ENCODE results near the gene IL1RAPL1.
"Not testable (repeated sequence)": the region's sequence is repeated elsewhere in the genome, so short reads cannot be mapped to it uniquely, and the experiment has no call there.

IL1RAPL1 gene

DNA sequence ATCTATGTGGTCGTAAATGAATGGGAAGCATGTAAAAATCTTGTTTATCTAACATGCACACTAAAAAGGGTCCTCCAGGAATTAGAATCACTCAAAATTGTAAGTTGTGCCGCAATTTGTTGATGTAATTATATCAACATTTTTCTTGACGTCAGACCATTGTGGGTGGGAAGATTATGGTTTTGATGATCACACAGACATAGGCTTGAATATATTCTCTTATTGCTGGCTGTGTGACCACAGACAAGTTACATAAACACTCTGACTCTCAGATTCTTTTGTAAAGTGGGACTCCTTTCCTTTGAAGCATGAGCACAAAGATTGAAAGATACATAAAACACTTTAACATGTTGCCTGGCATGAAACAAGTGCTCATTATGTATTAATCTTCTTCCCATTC lies 51.5 kb downstream of the IL1RAPL1 start:
- no peak for DNase-seq

- no peak for DNase-seq
Observed at GRCh38 chrX:28639451-28639850, 52.2 kb downstream of the IL1RAPL1 start.

- no peak for DNase-seq
Observed at GRCh38 chrX:28649541-28649940, 62.3 kb downstream of the IL1RAPL1 start.

- DNase-seq, result no peak
Observed at GRCh38 chrX:28651186-28651585, 63.9 kb downstream of the IL1RAPL1 start.

GRCh38 chrX:28659269-28659668 lies 72.0 kb downstream of the IL1RAPL1 start:
- no peak for DNase-seq

GRCh38 chrX:28665778-28666177 lies 78.5 kb downstream of the IL1RAPL1 start:
- no peak for DNase-seq

GRCh38 chrX:28668303-28668702 lies 81.1 kb downstream of the IL1RAPL1 start:
- DNase-seq, result no peak

- DNase-seq, result no peak
Observed at GRCh38 chrX:28668957-28669356, 81.7 kb downstream of the IL1RAPL1 start.

DNA sequence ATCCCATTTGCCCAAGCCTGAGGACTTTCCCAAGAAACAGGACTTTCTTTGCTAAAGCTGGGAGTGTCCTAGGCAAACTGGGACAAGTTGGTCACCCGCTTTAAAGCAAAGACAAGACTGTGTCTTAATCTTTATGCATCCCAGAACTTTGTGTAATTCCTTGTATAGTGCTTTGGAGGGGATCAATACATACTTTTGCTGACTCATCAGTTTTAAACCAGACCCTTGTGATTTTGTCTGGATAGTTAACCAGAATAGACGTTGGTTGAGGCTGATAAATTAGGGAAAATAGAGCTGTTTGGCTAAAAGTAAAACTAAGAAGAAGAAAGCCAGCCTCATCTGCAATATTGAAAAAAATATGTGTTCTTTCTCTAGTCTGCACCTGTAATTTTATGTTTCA lies 82.8 kb downstream of the IL1RAPL1 start:
- no peak for DNase-seq

DNA sequence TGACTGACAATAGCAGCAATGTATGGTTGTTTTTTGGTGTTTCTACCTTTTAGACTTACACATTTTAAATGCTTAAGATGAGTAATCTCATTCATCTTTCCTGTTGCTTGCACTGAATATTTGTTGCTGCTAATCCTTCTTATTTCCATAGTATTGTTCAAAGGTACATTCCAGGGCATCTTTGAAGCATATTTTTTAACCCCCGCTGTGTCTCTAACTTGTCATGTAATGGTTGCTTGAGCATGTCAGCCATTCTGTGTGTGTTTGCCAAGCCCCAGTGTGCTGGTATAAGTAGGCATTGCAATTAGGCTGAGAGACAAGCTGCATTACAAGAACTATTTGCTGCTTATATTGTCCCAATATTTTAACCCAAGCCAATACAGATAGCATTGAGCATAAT lies 87.9 kb downstream of the IL1RAPL1 start:
- no peak for DNase-seq

DNA sequence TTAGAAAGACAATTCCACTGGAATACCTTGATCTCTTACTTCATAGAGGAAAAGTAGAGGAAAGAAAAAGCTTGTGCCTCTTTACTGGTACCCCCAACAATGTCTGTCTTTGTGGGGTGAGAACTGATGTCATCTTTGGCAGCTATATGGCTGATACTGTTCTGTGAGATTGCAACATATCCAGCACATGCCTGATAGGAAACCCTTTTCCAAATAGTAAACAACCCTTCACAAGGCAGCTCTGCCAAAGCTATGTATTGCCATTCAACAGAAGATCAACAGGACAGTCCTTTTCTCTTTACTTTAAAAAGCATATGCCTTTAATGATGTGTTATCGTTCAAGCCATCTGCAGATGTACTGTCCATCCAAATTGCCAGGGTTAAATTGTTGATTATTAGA lies 105.9 kb downstream of the IL1RAPL1 start:
- no peak for DNase-seq

GRCh38 chrX:28697732-28698131 lies 110.5 kb downstream of the IL1RAPL1 start:
- no peak for DNase-seq

DNA sequence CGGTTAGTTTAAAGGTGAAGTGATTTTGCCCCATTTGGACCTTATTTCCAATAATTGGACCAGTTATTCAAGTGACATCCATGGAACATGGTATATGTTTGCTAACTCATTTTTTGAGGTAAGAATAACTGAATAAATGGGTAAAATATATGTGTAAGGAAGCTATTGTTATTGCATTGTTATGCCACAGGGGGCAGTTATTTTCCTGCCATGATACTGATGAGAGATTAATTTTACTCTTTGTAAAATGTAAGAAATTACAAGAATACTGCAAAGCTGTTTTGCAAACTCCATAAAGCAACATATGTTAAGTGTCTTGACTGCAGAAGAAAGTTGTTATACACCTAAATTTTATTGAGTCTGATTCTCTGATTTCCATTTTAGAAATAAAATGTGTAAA lies 114.0 kb downstream of the IL1RAPL1 start:
- no peak for DNase-seq

DNA sequence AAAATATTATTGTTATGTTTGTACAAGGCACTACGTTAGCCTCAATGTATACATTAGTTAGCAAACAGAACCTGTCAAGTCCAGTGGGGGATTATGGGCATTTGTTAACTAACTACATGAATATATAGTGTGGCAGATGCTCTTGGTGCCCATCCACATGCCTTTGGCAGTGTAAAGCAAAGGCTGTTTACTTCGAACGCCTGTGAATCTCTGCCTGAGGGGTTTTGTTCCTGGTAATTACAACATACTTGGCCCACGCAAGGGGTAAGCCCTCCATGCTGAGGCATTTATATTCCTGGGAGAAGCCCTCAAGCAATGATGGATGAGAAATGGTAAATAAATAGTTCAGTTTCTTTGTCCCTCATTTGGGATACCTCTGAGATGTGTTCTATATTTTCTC lies 119.7 kb downstream of the IL1RAPL1 start:
- no peak for DNase-seq

DNA sequence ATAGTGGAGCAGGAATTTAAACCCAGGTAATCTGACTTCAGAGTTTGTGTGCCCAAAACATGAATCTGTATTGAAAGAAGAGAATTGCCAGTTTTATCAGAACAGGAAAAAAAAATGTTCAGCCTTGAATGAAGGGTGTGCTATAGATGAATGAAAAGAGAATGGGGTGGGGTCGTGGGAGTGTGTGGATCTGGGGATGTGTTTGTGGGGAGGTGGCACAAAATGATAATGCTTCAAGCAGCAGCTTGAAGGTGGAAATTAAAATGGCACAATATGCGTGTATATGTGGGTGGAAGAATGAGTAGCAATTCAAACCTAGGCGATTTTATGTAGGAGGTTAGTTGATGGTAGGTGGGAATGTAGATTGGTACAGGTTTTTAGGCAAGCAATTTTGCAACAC lies 122.2 kb downstream of the IL1RAPL1 start:
- no peak for DNase-seq

DNA sequence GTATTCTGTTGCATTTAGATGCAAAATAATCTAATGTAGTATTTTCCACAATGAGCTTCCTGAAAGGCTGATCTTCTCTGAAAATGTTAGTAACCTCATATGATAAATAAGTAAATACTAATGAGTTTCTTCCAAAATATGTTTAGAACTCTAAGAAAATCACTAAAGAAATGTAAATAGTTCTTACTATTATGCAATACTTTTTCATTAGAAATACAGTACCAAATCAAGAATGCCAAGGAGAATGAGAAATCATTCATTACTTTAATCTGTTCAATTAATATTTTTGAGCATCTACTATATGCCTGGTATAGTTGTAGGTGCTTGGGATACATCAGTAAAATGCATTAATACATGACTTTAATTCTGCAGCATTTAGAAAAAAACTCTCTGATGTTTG lies 130.6 kb downstream of the IL1RAPL1 start:
- no peak for DNase-seq

DNA sequence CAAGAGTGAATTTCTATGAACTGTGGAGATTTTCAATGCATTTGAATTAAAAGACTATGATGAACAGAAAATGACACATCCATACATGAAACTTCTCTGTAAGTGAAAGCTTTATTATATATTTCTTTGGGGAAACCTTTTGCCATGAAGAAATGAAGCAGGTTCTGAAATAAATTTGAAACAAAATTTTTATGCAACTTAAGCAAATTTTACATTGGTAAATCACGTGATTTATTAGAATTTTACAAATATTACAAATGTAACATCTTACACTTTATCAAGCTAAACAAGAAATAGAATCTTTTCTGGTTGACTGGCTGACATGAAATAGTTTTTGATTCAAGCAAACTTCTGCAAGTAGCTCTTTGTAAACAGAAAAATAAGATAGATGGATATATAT lies 131.2 kb downstream of the IL1RAPL1 start:
- no peak for DNase-seq

DNA sequence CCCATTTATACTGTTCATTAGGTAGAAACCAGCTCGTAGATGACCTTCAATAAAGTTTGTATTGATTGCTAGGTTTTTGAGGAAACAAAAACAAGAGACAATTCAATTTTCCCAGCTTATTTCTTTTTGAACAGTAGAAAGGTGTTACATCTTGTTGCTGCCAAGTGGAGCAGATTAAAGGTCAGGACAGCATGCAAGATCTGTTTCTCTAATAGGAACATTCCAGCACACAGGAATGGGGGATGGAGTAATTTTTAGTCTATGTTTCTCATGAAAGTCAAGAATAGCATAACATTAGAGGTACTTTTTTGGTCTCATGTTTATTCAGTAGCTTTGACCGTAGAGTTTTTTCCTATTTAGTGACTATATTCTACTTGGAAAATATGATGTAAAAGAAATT lies 132.4 kb downstream of the IL1RAPL1 start:
- no peak for DNase-seq

DNA sequence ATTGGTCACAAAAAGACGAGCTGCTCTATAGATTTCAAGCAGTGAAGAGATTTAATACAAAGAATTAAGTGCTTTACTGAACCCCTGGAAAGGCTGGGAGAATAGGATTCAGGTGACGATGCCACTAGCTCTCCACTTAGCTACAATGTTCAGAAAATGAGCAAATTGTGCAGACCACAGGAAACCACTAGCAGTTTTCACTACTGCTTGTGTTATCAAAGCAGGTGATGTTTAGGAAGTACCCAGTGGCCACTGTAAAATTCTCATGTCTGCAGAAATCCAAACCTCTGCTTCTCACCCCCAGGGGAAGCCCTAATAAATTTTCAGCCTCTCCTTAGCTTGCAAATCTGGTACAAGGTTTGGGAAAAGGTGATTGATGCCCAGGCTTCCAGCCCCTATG lies 165.1 kb downstream of the IL1RAPL1 start:
- no peak for DNase-seq

DNA sequence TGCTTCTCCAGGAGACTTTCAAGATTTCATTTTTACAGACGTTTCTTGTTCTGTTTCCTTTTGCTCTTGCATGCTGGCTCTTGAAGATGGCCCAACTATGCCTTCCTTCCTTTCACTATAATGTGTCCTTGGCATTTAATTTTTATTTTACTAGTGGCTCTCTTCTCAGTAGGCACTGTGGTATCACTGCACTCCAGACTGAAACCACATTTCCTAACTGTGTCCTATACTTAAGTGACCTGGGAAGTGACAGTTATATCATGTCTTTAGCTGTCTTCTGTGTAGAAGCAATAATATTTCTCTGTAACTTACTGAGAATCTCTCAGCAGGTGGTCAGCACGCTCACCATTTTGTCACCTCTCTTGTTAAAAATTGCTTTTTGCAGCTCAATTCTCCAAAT lies 168.9 kb downstream of the IL1RAPL1 start:
- DNase-seq, result no peak

DNA sequence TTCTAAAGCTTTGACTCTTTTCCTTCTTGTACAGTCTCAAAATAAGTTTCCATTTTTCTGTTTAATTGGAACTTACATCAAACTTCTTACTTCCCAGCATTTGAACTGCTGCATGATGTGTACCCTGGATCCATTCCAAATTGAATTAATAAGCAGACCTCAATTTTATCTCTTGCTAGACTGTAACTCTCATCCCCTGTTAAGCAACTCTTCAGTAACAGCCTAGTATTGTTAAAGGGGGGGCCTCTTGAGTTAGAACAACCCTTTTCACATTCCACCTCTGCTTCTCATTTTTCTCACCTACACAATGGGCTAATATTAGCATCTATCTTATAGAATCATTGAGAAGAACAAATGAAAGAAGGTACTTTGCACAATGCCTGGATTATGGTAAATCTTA lies 169.4 kb downstream of the IL1RAPL1 start:
- DNase-seq, result no peak

- no peak for DNase-seq
Observed at GRCh38 chrX:28757290-28757689, 170.0 kb downstream of the IL1RAPL1 start.

DNA sequence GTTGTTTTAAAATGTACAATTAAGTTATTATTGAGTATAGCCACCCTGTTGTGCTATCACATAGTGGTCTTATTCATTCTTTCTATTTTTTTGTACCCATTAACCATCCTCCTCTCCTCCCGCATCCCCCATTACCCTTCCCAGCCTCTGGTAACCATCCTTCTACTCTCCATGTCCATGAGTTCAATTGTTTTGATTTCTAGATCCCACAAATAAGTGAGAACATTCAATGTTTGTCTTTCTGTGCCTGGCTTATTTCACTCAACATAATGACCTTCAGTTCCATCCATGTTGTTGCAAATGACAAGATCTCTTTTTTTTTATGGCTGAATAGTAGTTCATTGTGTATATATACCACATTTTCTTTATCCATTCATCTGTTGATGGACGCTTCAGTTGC lies 179.3 kb downstream of the IL1RAPL1 start:
- DNase-seq, result not testable (repeated sequence)

DNA sequence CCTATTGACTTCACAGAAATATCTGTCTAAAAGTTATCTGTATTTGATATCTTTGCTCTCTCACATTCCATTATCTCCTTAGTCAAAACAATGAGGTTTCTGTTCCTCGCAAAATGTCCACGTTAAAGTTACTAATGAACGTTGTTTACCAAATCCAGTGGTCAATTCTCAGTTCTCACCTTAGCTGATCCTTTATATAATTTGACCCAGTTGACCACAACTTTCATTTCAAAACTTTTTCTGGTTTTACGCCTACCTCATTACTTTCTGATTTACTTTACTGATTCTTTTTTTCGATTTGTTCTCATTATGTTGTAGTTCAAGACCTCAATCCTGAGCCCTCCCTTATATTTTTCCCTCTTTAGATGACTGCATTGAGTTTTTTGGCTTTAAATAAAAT lies 186.6 kb downstream of the IL1RAPL1 start:
- DNase-seq, result no peak

DNA sequence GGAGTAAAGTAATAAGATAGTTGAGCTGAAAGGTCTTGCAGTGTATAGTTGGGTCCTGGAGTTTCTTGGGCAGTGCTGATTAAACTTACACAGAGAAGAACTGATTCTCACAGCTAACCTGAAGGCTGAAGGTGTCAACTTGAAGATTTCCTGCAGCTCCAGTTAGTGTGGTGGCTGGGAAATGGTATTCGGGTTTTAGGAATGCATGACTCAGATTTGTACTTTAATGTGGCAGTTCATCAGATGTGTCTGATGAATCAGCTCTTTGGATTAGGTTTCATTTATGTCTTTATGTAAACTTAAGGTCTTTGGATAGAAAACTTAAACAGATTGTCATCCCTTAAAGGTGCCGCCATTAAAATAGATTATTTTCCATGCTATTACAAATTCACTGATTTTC lies 200.0 kb downstream of the IL1RAPL1 start:
- no peak for DNase-seq

DNA sequence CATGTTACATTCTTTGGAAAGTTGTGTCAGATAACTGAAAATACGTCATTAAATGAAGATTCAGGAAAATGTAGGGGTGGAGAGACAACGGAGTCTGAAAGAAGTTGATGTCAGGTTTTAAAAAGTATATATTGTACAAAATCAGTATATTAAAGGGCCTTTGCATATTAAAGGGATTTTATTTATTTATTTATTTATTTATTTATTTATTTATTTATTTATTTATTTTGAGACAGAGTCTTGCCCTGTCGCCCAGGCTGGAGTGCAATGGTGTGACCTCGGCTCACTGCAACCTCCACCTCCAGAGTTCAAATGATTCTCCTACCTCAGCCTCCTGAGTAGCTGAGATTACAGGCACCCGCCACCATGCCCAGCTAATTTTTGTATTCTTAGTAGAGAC lies 213.4 kb downstream of the IL1RAPL1 start:
- DNase-seq, result not testable (repeated sequence)
